Neural cell (in vitro differentiated cells): ENCODE data around the gene JCHAIN.

Source experiments
- CTCF ChIP-seq: fragments of 450-650 bp; IDR thresholded peaks from 2 replicates; pipeline ENCODE4 v1.5.1; 2014; ENCODE audit warnings: antibody characterized with exemption, mild to moderate bottlenecking, moderate library complexity; ENCODE audit not compliant: poor library complexity, severe bottlenecking
- EP300 ChIP-seq: fragments of 450-650 bp; conservative IDR thresholded peaks from 2 replicates; pipeline ENCODE4 v1.6.1; 2014; ENCODE audit warnings: antibody characterized with exemption, mild to moderate bottlenecking, moderate library complexity; ENCODE audit not compliant: poor library complexity, severe bottlenecking
- EZH2 ChIP-seq: fragments of 200-600, 300-800 bp; shearing (Covaris generic), sonication (generic); IDR thresholded peaks from 2 replicates; pipeline ENCODE4 v1.6.1; 2014; ENCODE audit warnings: antibody characterized with exemption, low read length, borderline replicate concordance, mild to moderate bottlenecking; ENCODE audit not compliant: insufficient read depth, poor library complexity, severe bottlenecking
- POLR2AphosphoS5 ChIP-seq: IDR thresholded peaks from 2 replicates; pipeline ENCODE4 v1.6.1; 2012
- RAD21 ChIP-seq: fragments of 450-650 bp; conservative IDR thresholded peaks from 2 replicates; pipeline ENCODE4 v1.6.1; 2014; ENCODE audit warnings: antibody characterized with exemption, mild to moderate bottlenecking, moderate library complexity
- REST ChIP-seq: IDR thresholded peaks from 2 replicates; pipeline ENCODE4 v1.6.1; 2012; ENCODE audit warnings: borderline replicate concordance
- SMC3 ChIP-seq: fragments of 450-650 bp; conservative IDR thresholded peaks from 2 replicates; pipeline ENCODE4 v1.6.1; 2014; ENCODE audit warnings: antibody characterized with exemption, mild to moderate bottlenecking, moderate library complexity; ENCODE audit not compliant: poor library complexity

- TF ChIP-seq SMC3 (no peak), REST (no peak), CTCF (no peak), EZH2 (no peak), RAD21 (no peak), POLR2AphosphoS5 (no peak), EP300 (no peak)
Observed at GRCh38 chr4:70691661-70692060, 25.4 kb upstream of the JCHAIN start.
